Measurements from ENCODE around the gene COQ8B.
A peak's percentile ranks its signal among the peaks of the same experiment; 100 is the strongest.

Gene COQ8B

GRCh38 chr19:40755248-40755624 is 38.5 kb upstream of the COQ8B start:
- H3K9me3 ChIP-seq (ENCODE audit: control insufficient read depth in 5 of 5, low read length in 5 of 5) = no peaks in the 10 kb centered on the region
- H3K36me3 ChIP-seq (ENCODE audit: control insufficient read depth in 5 of 5, insufficient read depth in 5 of 5, low read length in 5 of 5) = peaks cover 7 to 49% (median 41%) of the 10 kb centered on the region in 5 donors
- H3K27me3 ChIP-seq (ENCODE audit: control insufficient read depth in 5 of 5, insufficient read depth in 4 of 5, low read length in 5 of 5) = no peaks in the 10 kb centered on the region
- no peak overlapping the region for H3K27ac ChIP-seq (ENCODE audit: low read depth, low read length)
- no peak overlapping the region for H3K4me3 ChIP-seq (ENCODE audit: low read depth in 1 of 5, low read length in 5 of 5)
- H3K9ac ChIP-seq (ENCODE audit: low read length in 5 of 5) = no peak overlapping the region
- peaks cover 6 to 55% (median 46%) of the 10 kb centered on the region in 5 donors for H3K4me1 ChIP-seq (ENCODE audit: control insufficient read depth in 5 of 5, insufficient read depth in 5 of 5, low read length in 5 of 5)

- Histone ChIP-seq H3K27ac (ENCODE audit: low read depth, low read length) (no peak overlapping the region), H3K4me3 (ENCODE audit: low read depth in 1 of 5, low read length in 5 of 5) (peak overlapping the region in 4 of 5 donors; percentile 2 to 34 (median 16)), H3K36me3 (ENCODE audit: control insufficient read depth in 5 of 5, insufficient read depth in 5 of 5, low read length in 5 of 5) (peaks cover 5 to 44% (median 36%) of the 10 kb centered on the region in 5 donors), H3K27me3 (ENCODE audit: control insufficient read depth in 5 of 5, insufficient read depth in 4 of 5, low read length in 5 of 5) (no peaks in the 10 kb centered on the region), H3K9me3 (ENCODE audit: control insufficient read depth in 5 of 5, low read length in 5 of 5) (no peaks in the 10 kb centered on the region), H3K9ac (ENCODE audit: low read length in 5 of 5) (peak overlapping the region in 4 of 5 donors; percentile 20 to 63 (median 50)), H3K4me1 (ENCODE audit: control insufficient read depth in 5 of 5, insufficient read depth in 5 of 5, low read length in 5 of 5) (peaks cover 6 to 60% (median 51%) of the 10 kb centered on the region in 5 donors)
Observed at GRCh38 chr19:40754611-40755247, 38.0 kb upstream of the COQ8B start.

- Histone ChIP-seq H3K9me3 (ENCODE audit: control insufficient read depth in 5 of 5, low read length in 5 of 5) (no peaks in the 10 kb centered on the region), H3K27ac (ENCODE audit: low read depth, low read length) (no peak overlapping the region), H3K4me3 (ENCODE audit: low read depth in 1 of 5, low read length in 5 of 5) (peak overlapping the region in 4 of 5 donors; percentile 67 to 94 (median 87)), H3K36me3 (ENCODE audit: control insufficient read depth in 5 of 5, insufficient read depth in 5 of 5, low read length in 5 of 5) (peaks cover 0 to 23% (median 18%) of the 10 kb centered on the region in 5 donors), H3K9ac (ENCODE audit: low read length in 5 of 5) (peak overlapping the region in 1 of 5 donors; percentile 30), H3K4me1 (ENCODE audit: control insufficient read depth in 5 of 5, insufficient read depth in 5 of 5, low read length in 5 of 5) (peaks cover 6 to 71% (median 64%) of the 10 kb centered on the region in 5 donors), H3K27me3 (ENCODE audit: control insufficient read depth in 5 of 5, insufficient read depth in 4 of 5, low read length in 5 of 5) (no peaks in the 10 kb centered on the region)
Observed at GRCh38 chr19:40752257-40752781, 35.6 kb upstream of the COQ8B start.

GRCh38 chr19:40750874-40751537 is 34.3 kb upstream of the COQ8B start, which contains the start of gene SNRPA:
TSS of gene SNRPA (plus strand) at chr19:40751203. CDS start at chr19:40751409, 206 bp downstream.
- H3K9ac ChIP-seq (ENCODE audit: low read length in 5 of 5) = peak within 1 kb of the TSS; percentile 86 to 97 (median 93)
- H3K4me1 ChIP-seq (ENCODE audit: control insufficient read depth in 5 of 5, insufficient read depth in 5 of 5, low read length in 5 of 5) = peaks cover 6 to 61% (median 57%) of the 10 kb centered on the region in 5 donors
- no peaks in the 10 kb centered on the region for H3K9me3 ChIP-seq (ENCODE audit: control insufficient read depth in 5 of 5, low read length in 5 of 5)
- no peaks in the 10 kb centered on the region for H3K27me3 ChIP-seq (ENCODE audit: control insufficient read depth in 5 of 5, insufficient read depth in 4 of 5, low read length in 5 of 5)
- H3K4me3 ChIP-seq (ENCODE audit: low read depth in 1 of 5, low read length in 5 of 5) = peak within 1 kb of the TSS; percentile 67 to 99 (median 89)
- peak within 1 kb of the TSS; percentile 97 for H3K27ac ChIP-seq (ENCODE audit: low read depth, low read length)
- H3K36me3 ChIP-seq (ENCODE audit: control insufficient read depth in 5 of 5, insufficient read depth in 5 of 5, low read length in 5 of 5) = peaks cover 0 to 11% (median 8%) of the 10 kb centered on the region in 5 donors

GRCh38 chr19:40750058-40750873 is 33.6 kb upstream of the COQ8B start, which contains the start of gene ACTMAP:
TSS of gene ACTMAP (minus strand) at chr19:40750477. CDS start at chr19:40749803, 674 bp downstream.
- H3K4me1 ChIP-seq (ENCODE audit: control insufficient read depth in 5 of 5, insufficient read depth in 5 of 5, low read length in 5 of 5) = peaks cover 5 to 58% (median 55%) of the 10 kb centered on the region in 5 donors
- H3K9ac ChIP-seq (ENCODE audit: low read length in 5 of 5) = peak within 1 kb of the TSS; percentile 86 to 97 (median 93)
- H3K27ac ChIP-seq (ENCODE audit: low read depth, low read length) = peak within 1 kb of the TSS; percentile 97
- H3K27me3 ChIP-seq (ENCODE audit: control insufficient read depth in 5 of 5, insufficient read depth in 4 of 5, low read length in 5 of 5) = no peaks in the 10 kb centered on the region
- peaks cover 0 to 3% (median under 1%) of the 10 kb centered on the region in 5 donors for H3K36me3 ChIP-seq (ENCODE audit: control insufficient read depth in 5 of 5, insufficient read depth in 5 of 5, low read length in 5 of 5)
- H3K4me3 ChIP-seq (ENCODE audit: low read depth in 1 of 5, low read length in 5 of 5) = peak within 1 kb of the TSS; percentile 67 to 99 (median 89)
- no peaks in the 10 kb centered on the region for H3K9me3 ChIP-seq (ENCODE audit: control insufficient read depth in 5 of 5, low read length in 5 of 5)

- Histone ChIP-seq H3K36me3 (ENCODE audit: control insufficient read depth in 5 of 5, insufficient read depth in 5 of 5, low read length in 5 of 5) (peaks cover 0 to 11% (median 8%) of the 10 kb centered on the region in 5 donors), H3K4me1 (ENCODE audit: control insufficient read depth in 5 of 5, insufficient read depth in 5 of 5, low read length in 5 of 5) (peaks cover 0 to 40% (median 39%) of the 10 kb centered on the region in 5 donors), H3K27me3 (ENCODE audit: control insufficient read depth in 5 of 5, insufficient read depth in 4 of 5, low read length in 5 of 5) (no peaks in the 10 kb centered on the region), H3K9me3 (ENCODE audit: control insufficient read depth in 5 of 5, low read length in 5 of 5) (no peaks in the 10 kb centered on the region), H3K9ac (ENCODE audit: low read length in 5 of 5) (no peak overlapping the region), H3K27ac (ENCODE audit: low read depth, low read length) (no peak overlapping the region), H3K4me3 (ENCODE audit: low read depth in 1 of 5, low read length in 5 of 5) (no peak overlapping the region)
Observed at GRCh38 chr19:40747536-40747935, 30.9 kb upstream of the COQ8B start.

GRCh38 chr19:40745402-40745780 is 28.7 kb upstream of the COQ8B start:
- H3K27ac ChIP-seq (ENCODE audit: low read depth, low read length) = no peak overlapping the region

GRCh38 chr19:40744554-40745401 is 28.1 kb upstream of the COQ8B start:
- Histone ChIP-seq H3K36me3 (ENCODE audit: control insufficient read depth in 5 of 5, insufficient read depth in 5 of 5, low read length in 5 of 5) (peaks cover 0 to 27% (median 21%) of the 10 kb centered on the region in 5 donors), H3K27ac (ENCODE audit: low read depth, low read length) (no peak overlapping the region), H3K27me3 (ENCODE audit: control insufficient read depth in 5 of 5, insufficient read depth in 4 of 5, low read length in 5 of 5) (no peaks in the 10 kb centered on the region), H3K9me3 (ENCODE audit: control insufficient read depth in 5 of 5, low read length in 5 of 5) (no peaks in the 10 kb centered on the region), H3K4me1 (ENCODE audit: control insufficient read depth in 5 of 5, insufficient read depth in 5 of 5, low read length in 5 of 5) (peaks cover 0 to 33% (median 32%) of the 10 kb centered on the region in 5 donors), H3K4me3 (ENCODE audit: low read depth in 1 of 5, low read length in 5 of 5) (no peak overlapping the region), H3K9ac (ENCODE audit: low read length in 5 of 5) (no peak overlapping the region)

More at GRCh38 chr19:40745402-40745780, 28.7 kb upstream of the COQ8B start:
- Histone ChIP-seq H3K4me3 (ENCODE audit: low read depth in 1 of 5, low read length in 5 of 5) (no peak overlapping the region), H3K9ac (ENCODE audit: low read length in 5 of 5) (no peak overlapping the region), H3K27me3 (ENCODE audit: control insufficient read depth in 5 of 5, insufficient read depth in 4 of 5, low read length in 5 of 5) (no peaks in the 10 kb centered on the region), H3K4me1 (ENCODE audit: control insufficient read depth in 5 of 5, insufficient read depth in 5 of 5, low read length in 5 of 5) (peaks cover 0 to 32% (median 29%) of the 10 kb centered on the region in 5 donors), H3K36me3 (ENCODE audit: control insufficient read depth in 5 of 5, insufficient read depth in 5 of 5, low read length in 5 of 5) (peaks cover 0 to 21% (median 15%) of the 10 kb centered on the region in 5 donors), H3K9me3 (ENCODE audit: control insufficient read depth in 5 of 5, low read length in 5 of 5) (no peaks in the 10 kb centered on the region)

GRCh38 chr19:40743926-40744325 is 27.2 kb upstream of the COQ8B start:
- Histone ChIP-seq H3K4me3 (ENCODE audit: low read depth in 1 of 5, low read length in 5 of 5) (no peak overlapping the region), H3K9ac (ENCODE audit: low read length in 5 of 5) (no peak overlapping the region), H3K27ac (ENCODE audit: low read depth, low read length) (no peak overlapping the region), H3K27me3 (ENCODE audit: control insufficient read depth in 5 of 5, insufficient read depth in 4 of 5, low read length in 5 of 5) (no peaks in the 10 kb centered on the region), H3K36me3 (ENCODE audit: control insufficient read depth in 5 of 5, insufficient read depth in 5 of 5, low read length in 5 of 5) (peaks cover 0 to 36% (median 30%) of the 10 kb centered on the region in 5 donors), H3K4me1 (ENCODE audit: control insufficient read depth in 5 of 5, insufficient read depth in 5 of 5, low read length in 5 of 5) (peaks cover 0 to 28% (median 25%) of the 10 kb centered on the region in 5 donors), H3K9me3 (ENCODE audit: control insufficient read depth in 5 of 5, low read length in 5 of 5) (no peaks in the 10 kb centered on the region)

Data from subcutaneous abdominal adipose tissue (tissue), 5 donors.